Chondrocyte (in vitro differentiated cells): ENCODE data around the gene PDCD6IP. TPM values are rescaled to one million over a fixed set of nuclear protein-coding genes. Genes with fewer than 3 reads are reported as not detected.
A peak's percentile ranks its signal among the peaks of the same experiment; 100 is the strongest.
"Not testable (repeated sequence)": the region's sequence is repeated elsewhere in the genome, so short reads cannot be mapped to it uniquely, and the experiment has no call there.

Experiments used
- DNase-seq: peaks from one replicate; pipeline ENCODE4 v3.0.0; 2021; ENCODE audit warnings: mixed read lengths, low spot score
- H3K27ac Mint-ChIP-seq: one replicate; pipeline ENCODE4 v1.8.0; 2021; ENCODE audit warnings: mild to moderate bottlenecking, moderate library complexity, mixed read lengths; ENCODE audit not compliant: unreplicated experiment
- H3K27me3 Mint-ChIP-seq: 2 replicates; pipeline ENCODE4 v1.8.0; 2021; ENCODE audit warnings: low read depth, mixed read lengths
- H3K36me3 Mint-ChIP-seq: 2 replicates; pipeline ENCODE4 v1.8.0; 2021; ENCODE audit warnings: low read depth, mixed read lengths
- H3K4me1 Mint-ChIP-seq: 2 replicates; pipeline ENCODE4 v1.8.0; 2021; ENCODE audit warnings: low read depth, mild to moderate bottlenecking, mixed read lengths
- H3K4me3 Mint-ChIP-seq: one replicate; pipeline ENCODE4 v1.8.0; 2021; ENCODE audit warnings: mild to moderate bottlenecking, moderate library complexity, mixed read lengths; ENCODE audit not compliant: unreplicated experiment
- H3K9me3 Mint-ChIP-seq: 2 replicates; pipeline ENCODE4 v1.8.0; 2021; ENCODE audit warnings: low read depth, mixed read lengths
- CTCF ChIP-seq: fragments of 200-600 bp; sonication (generic); IDR thresholded peaks from 2 replicates; pipeline ENCODE4 v1.5.0; 2021; ENCODE audit warnings: antibody characterized with exemption, mild to moderate bottlenecking, moderate library complexity
- total RNA-seq: library from RNA; stranded (reverse); gene quantifications from 3 replicates; pipeline ENCODE4 v1.2.1, GENCODE V29; 2021

Gene PDCD6IP
- total RNA-seq, 1 donor from 2014 or later: 260 TPM

- Mint-ChIP-seq H3K9me3 (peaks cover under 1% of the 10 kb centered on the region), H3K27ac (no peak overlapping the region), H3K4me3 (no peak overlapping the region), H3K4me1 (peaks cover 10% of the 10 kb centered on the region), H3K27me3 (no peaks in the 10 kb centered on the region), H3K36me3 (no peaks in the 10 kb centered on the region)
- TF ChIP-seq CTCF: no peak
- no peak for DNase-seq
These were observed 20.4 kb upstream of the PDCD6IP start for GRCh38 chr3:33777996-33778395.

- peaks cover 2% of the 10 kb centered on the region for H3K36me3 Mint-ChIP-seq
- TF ChIP-seq CTCF: no peak
- H3K4me3 Mint-ChIP-seq: no peak overlapping the region
- H3K27me3 Mint-ChIP-seq: no peaks in the 10 kb centered on the region
- peaks cover 10% of the 10 kb centered on the region for H3K4me1 Mint-ChIP-seq
- H3K9me3 Mint-ChIP-seq: peaks cover 2% of the 10 kb centered on the region
- no peak overlapping the region for H3K27ac Mint-ChIP-seq
- DNase-seq: no peak
These were observed 18.7 kb upstream of the PDCD6IP start for GRCh38 chr3:33779751-33780150.

GRCh38 chr3:33781413-33781812, 17.0 kb upstream of the PDCD6IP start:
- H3K9me3 Mint-ChIP-seq, H3K4me3 Mint-ChIP-seq: not testable (repeated sequence)

GRCh38 chr3:33786565-33787327, 11.7 kb upstream of the PDCD6IP start:
- no peak for DNase-seq
- Mint-ChIP-seq H3K4me3 (peak overlapping the region; percentile 80), H3K27ac (peak overlapping the region; percentile 36), H3K4me1 (peaks cover 13% of the 10 kb centered on the region), H3K9me3 (peaks cover 2% of the 10 kb centered on the region), H3K36me3 (peaks cover 2% of the 10 kb centered on the region), H3K27me3 (no peaks in the 10 kb centered on the region)
- no peak for TF ChIP-seq CTCF

More at GRCh38 chr3:33781413-33781812, 17.0 kb upstream of the PDCD6IP start:
- H3K27me3 Mint-ChIP-seq, H3K27ac Mint-ChIP-seq, DNase-seq, H3K36me3 Mint-ChIP-seq: not testable (repeated sequence)
- peaks cover 10% of the 10 kb centered on the region for H3K4me1 Mint-ChIP-seq

GRCh38 chr3:33787328-33788009, 11.0 kb upstream of the PDCD6IP start:
- H3K27me3 Mint-ChIP-seq: no peaks in the 10 kb centered on the region
- peak overlapping the region; percentile 80 for H3K4me3 Mint-ChIP-seq
- peak overlapping the region; percentile 45 for H3K27ac Mint-ChIP-seq
- H3K4me1 Mint-ChIP-seq: peaks cover 13% of the 10 kb centered on the region
- peaks cover 2% of the 10 kb centered on the region for H3K9me3 Mint-ChIP-seq
- TF ChIP-seq CTCF: peak; percentile 93
- DNase-seq: no peak
- peaks cover 2% of the 10 kb centered on the region for H3K36me3 Mint-ChIP-seq
